HCT116 (cell line): Measurements from ENCODE around the gene ELL2. TPM values are rescaled to one million over a fixed set of nuclear protein-coding genes. Genes with fewer than 3 reads are reported as not detected.

Experiments
- ATAC-seq: fragments of 200-7000 bp; cut with Tn5 transposase; 2 replicates; pipeline ENCODE4 v1.9.1; 2020; ENCODE audit warnings: mild to moderate bottlenecking, moderate library complexity
- BruUV-seq: library from RNA; stranded (reverse); fragments of 400-500 nt; replicated peaks from 2 replicates; lab custom pipeline; 2021; lab: Mats Ljungman, UMichigan
- CTCF ChIA-PET: fragments of 300-600 bp; sonication (Branson Sonifier 250); formaldehyde crosslinking; loops from one replicate; lab custom pipeline; 2021; ENCODE audit warnings: antibody characterized with exemption; lab: Charles Lee
- POLR2A ChIA-PET: fragments of 300-600, 350-600 bp; sonication (Branson Sonifier 250); formaldehyde crosslinking; loops from one replicate; lab custom pipeline; 2021; ENCODE audit warnings: antibody characterized with exemption; lab: Charles Lee
- RAD21 ChIA-PET, 2 experiments: fragments of 300-600 bp; sonication (Branson Sonifier 250); formaldehyde crosslinking; loops; one replicate each; lab custom pipeline; 2023; ENCODE audit warnings: low total read pairs in 2 of 2; ENCODE audit not compliant: uncharacterized antibody in 2 of 2, unreplicated experiment in 2 of 2, low non-redundant PET in 1 of 2; lab: Charles Lee
- DNase-seq: peaks from one replicate; pipeline ENCODE4 v3.0.0-alpha.2; 2010; ENCODE audit warnings: low read depth, low spot score
- H2AFZ ChIP-seq: fragments of 200-600 bp; shearing (Covaris generic), sonication (generic); 2 replicates; pipeline ENCODE4 v1.6.1; 2017; ENCODE audit warnings: low read depth, mixed run types, mixed read lengths, antibody characterized with exemption, low read length; ENCODE audit not compliant: poor library complexity, severe bottlenecking
- H3K27ac ChIP-seq: 2 replicates; pipeline ENCODE4 v1.5.1; 2012; ENCODE audit warnings: low read depth, low read length
- H3K27me3 ChIP-seq: fragments of 200-600 bp; sonication (generic); 2 replicates; pipeline ENCODE4 v1.6.1; 2016; ENCODE audit warnings: mixed run types, low read length, mixed read lengths; ENCODE audit not compliant: insufficient read depth
- H3K36me3 ChIP-seq, 2 experiments: fragments of 200-500 bp in 1 of 2; fragments of 200-600 bp in 1 of 2; sonication (Bioruptor generic) in 1 of 2; sonication (generic) in 1 of 2; 2 replicates each; pipeline versions ENCODE4 v1.5.1 to v1.6.1; 2014 to 2016; ENCODE audit warnings: low read length in 2 of 2, inconsistent platforms in 1 of 2, mixed read lengths in 1 of 2, mixed run types in 1 of 2; ENCODE audit not compliant: insufficient read depth in 2 of 2, control insufficient read depth in 1 of 2
- H3K4me1 ChIP-seq, 2 experiments: fragments of 200-600 bp in 1 of 2; sonication (generic) in 1 of 2; 2 replicates each; pipeline versions ENCODE4 v1.5.1 to v1.6.1; 2012 to 2017; ENCODE audit warnings: low read length in 2 of 2, inconsistent platforms in 1 of 2, mild to moderate bottlenecking in 1 of 2, mixed read lengths in 1 of 2, mixed run types in 1 of 2, moderate library complexity in 1 of 2; ENCODE audit not compliant: insufficient read depth in 2 of 2, control insufficient read depth in 1 of 2
- H3K4me2 ChIP-seq: fragments of 200-600 bp; sonication (generic); 2 replicates; pipeline ENCODE4 v1.6.1; 2017; ENCODE audit warnings: mixed run types, low read length, mixed read lengths
- H3K4me3 ChIP-seq, 2 experiments: fragments of 200-600 bp in 1 of 2; sonication (generic) in 1 of 2; replicated peaks in 1 of 2; 2 replicates each; pipeline ENCODE4 v1.5.1; 2011 to 2016; ENCODE audit warnings: low read length in 2 of 2, control low read depth in 1 of 2, low read depth in 1 of 2, mild to moderate bottlenecking in 1 of 2, mixed read lengths in 1 of 2, mixed run types in 1 of 2
- H3K79me2 ChIP-seq: fragments of 200-600 bp; sonication (generic); 2 replicates; pipeline ENCODE4 v1.6.1; 2017; ENCODE audit warnings: mild to moderate bottlenecking, mixed run types, low read length, moderate library complexity, mixed read lengths; ENCODE audit not compliant: insufficient read depth
- H3K9ac ChIP-seq: fragments of 200-600 bp; sonication (generic); 2 replicates; pipeline ENCODE4 v1.6.1; 2016; ENCODE audit warnings: low read length, mixed read lengths
- H3K9me2 ChIP-seq: fragments of 200-600 bp; sonication (generic), shearing (Covaris generic); 2 replicates; pipeline ENCODE4 v1.6.1; 2017; ENCODE audit warnings: mixed run types, mild to moderate bottlenecking, moderate library complexity; ENCODE audit not compliant: insufficient read depth
- H3K9me3 ChIP-seq, 2 experiments: fragments of 200-500 bp in 1 of 2; fragments of 200-600 bp in 1 of 2; sonication (Bioruptor generic) in 1 of 2; sonication (generic) in 1 of 2; 2 replicates each; pipeline ENCODE4 v1.6.1; 2014 to 2017; ENCODE audit warnings: low read length in 2 of 2, mixed read lengths in 2 of 2, inconsistent platforms in 1 of 2, low read depth in 1 of 2, mild to moderate bottlenecking in 1 of 2, mixed run types in 1 of 2, moderate library complexity in 1 of 2; ENCODE audit not compliant: control insufficient read depth in 1 of 2, insufficient read depth in 1 of 2
- H4K20me1 ChIP-seq: fragments of 200-600 bp; sonication (generic), shearing (Covaris generic); 2 replicates; pipeline ENCODE4 v1.6.1; 2017; ENCODE audit warnings: mixed run types, mild to moderate bottlenecking, moderate library complexity; ENCODE audit not compliant: insufficient read depth
- CBX3 ChIP-seq: IDR thresholded peaks from 2 replicates; pipeline ENCODE4 v1.6.1; 2012; ENCODE audit warnings: low read depth
- EGR1 ChIP-seq: IDR thresholded peaks from 2 replicates; pipeline ENCODE4 v1.6.1; 2012; ENCODE audit warnings: low read depth
- ELF1 ChIP-seq: IDR thresholded peaks from 2 replicates; pipeline ENCODE4 v1.6.1; 2012; ENCODE audit warnings: low read depth, borderline replicate concordance
- EZH2 ChIP-seq: fragments of 200-600 bp; sonication (generic); IDR thresholded peaks from 2 replicates; pipeline ENCODE4 v1.6.1; 2017; ENCODE audit warnings: antibody characterized with exemption, mixed run types
- FOSL1 ChIP-seq: IDR thresholded peaks from 2 replicates; pipeline ENCODE4 v1.6.1; 2012; ENCODE audit warnings: low read depth
- JUND ChIP-seq: IDR thresholded peaks from 2 replicates; pipeline ENCODE4 v1.6.1; 2012
- POLR2AphosphoS5 ChIP-seq: IDR thresholded peaks from 2 replicates; pipeline ENCODE4 v1.6.1; 2011; ENCODE audit warnings: mild to moderate bottlenecking, low read depth, low read length, moderate library complexity
- RAD21 ChIP-seq: IDR thresholded peaks from 2 replicates; pipeline ENCODE4 v1.6.1; 2012; ENCODE audit warnings: low read depth, mild to moderate bottlenecking
- SIN3A ChIP-seq: IDR thresholded peaks from 2 replicates; pipeline ENCODE4 v1.6.1; 2012; ENCODE audit warnings: low read depth
- SP1 ChIP-seq: IDR thresholded peaks from 2 replicates; pipeline ENCODE4 v1.6.1; 2012; ENCODE audit warnings: low read depth
- SRF ChIP-seq: IDR thresholded peaks from 2 replicates; pipeline ENCODE4 v1.6.1; 2012; ENCODE audit warnings: low read depth
- TCF7L2 ChIP-seq: IDR thresholded peaks from 2 replicates; pipeline ENCODE4 v1.7.0; 2011; ENCODE audit warnings: borderline replicate concordance, inconsistent platforms; ENCODE audit not compliant: insufficient read depth, insufficient read length; ENCODE audit errors: extremely low read depth
- YY1 ChIP-seq: IDR thresholded peaks from 2 replicates; pipeline ENCODE4 v1.6.1; 2011; ENCODE audit warnings: low read length, low read depth, moderate library complexity, mild to moderate bottlenecking; ENCODE audit not compliant: insufficient replicate concordance; ENCODE audit errors: extremely low read depth
- ZNF274 ChIP-seq: fragments of 200-500 bp; sonication (Bioruptor generic); IDR thresholded peaks from 2 replicates; pipeline ENCODE4 v1.6.1; 2014; ENCODE audit warnings: mild to moderate bottlenecking, low read depth, low read length, inconsistent platforms
- intact Hi-C: fragments of 100-400 bp; cut with micrococcal nuclease; formaldehyde crosslinking; loops from 2 replicates; pipeline ENCODE4 v1.10.0; 2022
- total RNA-seq: library from RNA; stranded (reverse); gene quantifications from one replicate; pipeline ENCODE4 v1.2.1, GENCODE V29; 2021; ENCODE audit not compliant: unreplicated experiment
- TF ChIP-seq, protein P1 (sequence below): IDR thresholded peaks from 2 replicates; pipeline ENCODE4 v1.6.1; 2012
- TF ChIP-seq, protein P2 (sequence below): IDR thresholded peaks from 2 replicates; pipeline ENCODE4 v1.6.1; 2012; ENCODE audit warnings: low read depth
- TF ChIP-seq, protein P3 (sequence below): IDR thresholded peaks from 2 replicates; pipeline ENCODE4 v1.6.1; 2012
- TF ChIP-seq, protein P4 (sequence below): IDR thresholded peaks from 2 replicates; pipeline ENCODE4 v1.6.1; 2011; ENCODE audit warnings: mild to moderate bottlenecking, low read length, moderate library complexity; ENCODE audit not compliant: insufficient replicate concordance; ENCODE audit errors: extremely low read depth
- TF ChIP-seq, protein P5 (sequence below), 3 experiments: fragments of 200-600 bp in 1 of 3; sonication (generic) in 1 of 3; IDR thresholded peaks in 2 of 3; conservative IDR thresholded peaks in 1 of 3; 2 replicates each; pipeline ENCODE4 v1.5.1; 2012 to 2017; ENCODE audit warnings: low read depth in 2 of 3, low read length in 2 of 3, antibody characterized with exemption in 1 of 3, borderline replicate concordance in 1 of 3, control low read depth in 1 of 3, mild to moderate bottlenecking in 1 of 3, mixed read lengths in 1 of 3, mixed run types in 1 of 3, moderate library complexity in 1 of 3; ENCODE audit not compliant: insufficient read depth in 1 of 3

ELL2 gene
- total RNA-seq, 1 experiment from 2014 or later, result 29.8 TPM

DNA sequence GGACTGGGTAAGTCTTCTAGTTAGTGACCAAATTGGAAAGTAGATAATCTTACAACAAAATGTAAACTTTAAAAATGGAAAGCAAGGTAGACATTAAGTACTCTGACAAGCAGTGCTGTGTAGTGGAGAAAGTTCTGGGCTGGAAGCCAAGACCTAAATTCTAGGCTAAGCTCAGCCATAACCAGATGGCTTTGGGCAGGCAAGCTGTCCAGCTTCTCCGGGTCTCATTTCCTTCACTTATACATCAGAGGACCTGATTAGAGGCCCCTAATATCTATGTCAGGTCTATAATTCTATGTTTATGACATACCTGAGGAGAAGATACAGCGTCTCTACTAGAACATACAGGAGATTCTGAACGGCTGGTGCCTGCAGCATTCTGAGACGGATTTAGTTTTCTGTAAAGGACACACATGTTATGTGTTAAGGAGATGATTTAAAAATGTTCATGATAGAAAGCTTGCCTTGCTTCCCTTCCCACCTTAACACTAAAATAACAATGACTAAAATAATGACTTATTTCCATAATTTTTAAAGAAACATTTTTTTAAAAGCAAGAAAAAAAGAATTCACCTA is 61.2 kb downstream of the ELL2 start:
- H4K20me1 ChIP-seq, result no peaks in the 10 kb centered on the region
- no peaks in the 10 kb centered on the region for H3K27me3 ChIP-seq
- H3K36me3 ChIP-seq, result peaks cover 0 to 2% of the 10 kb centered on the region in 2 experiments; a peak in 3 of 4 replicates
- no peaks in the 10 kb centered on the region for H3K9me3 ChIP-seq
- ChIA-PET CTCF (no interaction called here), RAD21 (no interaction called here), POLR2A (no interaction called here)
- peaks cover 0 to 12% of the 10 kb centered on the region in 2 experiments; a peak in 2 of 4 replicates for H3K4me1 ChIP-seq
- H3K9ac ChIP-seq, result no peak overlapping the region
- H3K4me2 ChIP-seq, result no peak overlapping the region
- no peak overlapping the region for H3K4me3 ChIP-seq
- no peak for ATAC-seq
- 0 out of 2 replicates have a peak, but pooled peaks cover 4% of the 10 kb centered on the region for H3K9me2 ChIP-seq
- intact Hi-C loops, result no loop called here
- no peak overlapping the region for H3K27ac ChIP-seq
- no peak for DNase-seq
- H2AFZ ChIP-seq, result no peak overlapping the region
- TF ChIP-seq ELF1 (no peak), CBX3 (no peak), SP1 (no peak), POLR2AphosphoS5 (no peak), EGR1 (no peak), TCF7L2 (no peak), SIN3A (no peak), YY1 (no peak), SRF (no peak), RAD21 (no peak), JUND (no peak), ZNF274 (no peak), FOSL1 (no peak), EZH2 (no peak)
- TF ChIP-seq, protein P1, sequence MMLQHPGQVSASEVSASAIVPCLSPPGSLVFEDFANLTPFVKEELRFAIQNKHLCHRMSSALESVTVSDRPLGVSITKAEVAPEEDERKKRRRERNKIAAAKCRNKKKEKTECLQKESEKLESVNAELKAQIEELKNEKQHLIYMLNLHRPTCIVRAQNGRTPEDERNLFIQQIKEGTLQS, result no peak
- TF ChIP-seq, protein P2, sequence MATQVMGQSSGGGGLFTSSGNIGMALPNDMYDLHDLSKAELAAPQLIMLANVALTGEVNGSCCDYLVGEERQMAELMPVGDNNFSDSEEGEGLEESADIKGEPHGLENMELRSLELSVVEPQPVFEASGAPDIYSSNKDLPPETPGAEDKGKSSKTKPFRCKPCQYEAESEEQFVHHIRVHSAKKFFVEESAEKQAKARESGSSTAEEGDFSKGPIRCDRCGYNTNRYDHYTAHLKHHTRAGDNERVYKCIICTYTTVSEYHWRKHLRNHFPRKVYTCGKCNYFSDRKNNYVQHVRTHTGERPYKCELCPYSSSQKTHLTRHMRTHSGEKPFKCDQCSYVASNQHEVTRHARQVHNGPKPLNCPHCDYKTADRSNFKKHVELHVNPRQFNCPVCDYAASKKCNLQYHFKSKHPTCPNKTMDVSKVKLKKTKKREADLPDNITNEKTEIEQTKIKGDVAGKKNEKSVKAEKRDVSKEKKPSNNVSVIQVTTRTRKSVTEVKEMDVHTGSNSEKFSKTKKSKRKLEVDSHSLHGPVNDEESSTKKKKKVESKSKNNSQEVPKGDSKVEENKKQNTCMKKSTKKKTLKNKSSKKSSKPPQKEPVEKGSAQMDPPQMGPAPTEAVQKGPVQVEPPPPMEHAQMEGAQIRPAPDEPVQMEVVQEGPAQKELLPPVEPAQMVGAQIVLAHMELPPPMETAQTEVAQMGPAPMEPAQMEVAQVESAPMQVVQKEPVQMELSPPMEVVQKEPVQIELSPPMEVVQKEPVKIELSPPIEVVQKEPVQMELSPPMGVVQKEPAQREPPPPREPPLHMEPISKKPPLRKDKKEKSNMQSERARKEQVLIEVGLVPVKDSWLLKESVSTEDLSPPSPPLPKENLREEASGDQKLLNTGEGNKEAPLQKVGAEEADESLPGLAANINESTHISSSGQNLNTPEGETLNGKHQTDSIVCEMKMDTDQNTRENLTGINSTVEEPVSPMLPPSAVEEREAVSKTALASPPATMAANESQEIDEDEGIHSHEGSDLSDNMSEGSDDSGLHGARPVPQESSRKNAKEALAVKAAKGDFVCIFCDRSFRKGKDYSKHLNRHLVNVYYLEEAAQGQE, result no peak
- TF ChIP-seq, protein P3, sequence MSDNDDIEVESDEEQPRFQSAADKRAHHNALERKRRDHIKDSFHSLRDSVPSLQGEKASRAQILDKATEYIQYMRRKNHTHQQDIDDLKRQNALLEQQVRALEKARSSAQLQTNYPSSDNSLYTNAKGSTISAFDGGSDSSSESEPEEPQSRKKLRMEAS, result no peak
- TF ChIP-seq, protein P4, sequence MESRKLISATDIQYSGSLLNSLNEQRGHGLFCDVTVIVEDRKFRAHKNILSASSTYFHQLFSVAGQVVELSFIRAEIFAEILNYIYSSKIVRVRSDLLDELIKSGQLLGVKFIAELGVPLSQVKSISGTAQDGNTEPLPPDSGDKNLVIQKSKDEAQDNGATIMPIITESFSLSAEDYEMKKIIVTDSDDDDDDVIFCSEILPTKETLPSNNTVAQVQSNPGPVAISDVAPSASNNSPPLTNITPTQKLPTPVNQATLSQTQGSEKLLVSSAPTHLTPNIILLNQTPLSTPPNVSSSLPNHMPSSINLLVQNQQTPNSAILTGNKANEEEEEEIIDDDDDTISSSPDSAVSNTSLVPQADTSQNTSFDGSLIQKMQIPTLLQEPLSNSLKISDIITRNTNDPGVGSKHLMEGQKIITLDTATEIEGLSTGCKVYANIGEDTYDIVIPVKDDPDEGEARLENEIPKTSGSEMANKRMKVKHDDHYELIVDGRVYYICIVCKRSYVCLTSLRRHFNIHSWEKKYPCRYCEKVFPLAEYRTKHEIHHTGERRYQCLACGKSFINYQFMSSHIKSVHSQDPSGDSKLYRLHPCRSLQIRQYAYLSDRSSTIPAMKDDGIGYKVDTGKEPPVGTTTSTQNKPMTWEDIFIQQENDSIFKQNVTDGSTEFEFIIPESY, result no peak
- TF ChIP-seq, protein P5, sequence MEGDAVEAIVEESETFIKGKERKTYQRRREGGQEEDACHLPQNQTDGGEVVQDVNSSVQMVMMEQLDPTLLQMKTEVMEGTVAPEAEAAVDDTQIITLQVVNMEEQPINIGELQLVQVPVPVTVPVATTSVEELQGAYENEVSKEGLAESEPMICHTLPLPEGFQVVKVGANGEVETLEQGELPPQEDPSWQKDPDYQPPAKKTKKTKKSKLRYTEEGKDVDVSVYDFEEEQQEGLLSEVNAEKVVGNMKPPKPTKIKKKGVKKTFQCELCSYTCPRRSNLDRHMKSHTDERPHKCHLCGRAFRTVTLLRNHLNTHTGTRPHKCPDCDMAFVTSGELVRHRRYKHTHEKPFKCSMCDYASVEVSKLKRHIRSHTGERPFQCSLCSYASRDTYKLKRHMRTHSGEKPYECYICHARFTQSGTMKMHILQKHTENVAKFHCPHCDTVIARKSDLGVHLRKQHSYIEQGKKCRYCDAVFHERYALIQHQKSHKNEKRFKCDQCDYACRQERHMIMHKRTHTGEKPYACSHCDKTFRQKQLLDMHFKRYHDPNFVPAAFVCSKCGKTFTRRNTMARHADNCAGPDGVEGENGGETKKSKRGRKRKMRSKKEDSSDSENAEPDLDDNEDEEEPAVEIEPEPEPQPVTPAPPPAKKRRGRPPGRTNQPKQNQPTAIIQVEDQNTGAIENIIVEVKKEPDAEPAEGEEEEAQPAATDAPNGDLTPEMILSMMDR (IDR thresholded peaks at IDR 0.05 in 2 of 3, conservative IDR thresholded peaks at IDR 0.05 in 1 of 3; ENCODE audit: borderline replicate concordance in 1 of 3, insufficient read depth in 1 of 3, low read depth in 2 of 3, low read length in 2 of 3), result no peak
- no peaks in the 10 kb centered on the region for H3K79me2 ChIP-seq
- no TSS peak for BruUV-seq
